ENCODE data around the gene HSPE1.
"Not testable (repeated sequence)": the region's sequence is repeated elsewhere in the genome, so short reads cannot be mapped to it uniquely, and the experiment has no call there.

The HSPE1 gene

DNA sequence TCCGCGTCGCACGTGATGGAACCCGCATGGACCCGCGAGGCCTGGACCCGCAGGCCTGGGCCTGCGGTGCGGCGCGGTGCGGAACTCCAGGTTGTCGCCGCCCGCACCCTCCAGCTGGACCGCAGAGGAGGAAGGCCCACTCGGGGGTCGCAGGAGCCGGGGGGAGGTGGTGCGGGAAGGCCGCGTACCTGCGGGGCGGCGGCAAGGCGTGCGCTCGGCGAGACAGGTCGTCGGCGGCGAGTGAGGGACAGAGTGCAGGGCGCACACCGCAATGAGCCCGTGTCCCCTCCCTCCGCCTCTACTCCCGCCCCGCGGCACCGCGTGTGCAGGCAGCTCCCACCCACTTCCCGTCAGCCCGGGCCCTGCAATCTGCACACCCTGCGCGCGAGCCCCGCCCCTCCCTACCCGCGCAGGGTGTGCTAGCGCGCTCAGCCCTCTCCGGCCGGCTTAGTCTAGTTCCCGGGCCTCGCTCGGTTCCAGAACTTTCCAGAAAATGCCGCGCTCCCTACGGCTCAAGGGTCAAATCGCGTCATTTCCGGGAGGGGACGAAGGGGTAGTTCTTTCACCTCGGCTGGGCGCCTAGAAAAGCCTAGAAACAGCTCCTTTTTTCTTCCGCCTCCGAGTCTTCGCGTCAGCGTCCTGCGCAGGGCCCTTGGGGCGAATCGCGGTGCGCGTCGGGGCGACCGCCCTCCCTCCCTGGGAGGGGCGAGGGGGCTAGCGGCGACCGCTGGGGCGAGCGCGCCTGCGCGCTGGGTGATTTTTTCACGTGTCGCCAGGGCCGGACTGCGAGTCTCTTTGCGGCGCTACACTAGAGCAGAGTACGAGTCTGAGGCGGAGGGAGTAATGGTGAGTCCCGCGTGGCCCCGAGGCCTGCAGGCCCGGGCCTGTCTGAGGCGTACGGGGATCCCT lies at the start of gene HSPE1, which contains the start of gene HSPD1:
TSS of gene HSPE1 (plus strand) at position 786 of the 909 bp plus-strand sequence. CDS start at position 844, 58 bp downstream.
TSS of gene HSPD1 (minus strand) at position 247 of the 909 bp plus-strand sequence. CDS start 992 bp downstream, outside the sequence.
- peak; percentile 96 for DNase-seq

GRCh38 chr2:197450465-197450864 lies 49.7 kb upstream of the HSPE1 start:
- DNase-seq = no peak

DNA sequence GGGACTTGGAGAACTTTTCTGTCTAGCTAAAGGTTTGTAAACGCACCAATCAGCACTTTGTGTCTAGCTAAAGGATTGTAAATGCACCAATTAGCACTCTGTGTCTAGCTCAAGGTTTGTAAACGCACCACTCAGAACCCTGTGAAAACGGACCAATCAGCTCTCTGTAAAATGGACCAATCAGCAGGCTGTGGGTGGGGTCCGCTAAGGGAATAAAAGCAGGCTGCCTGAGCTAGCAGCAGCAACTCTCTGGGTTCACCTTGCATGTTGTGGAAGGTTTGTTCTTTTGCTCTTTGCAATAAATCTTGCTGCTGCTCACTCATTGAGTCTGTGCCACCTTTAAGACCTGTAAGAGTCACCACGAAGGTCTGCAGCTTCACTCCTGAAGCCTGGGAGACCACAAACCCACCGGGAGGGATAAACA lies 49.2 kb upstream of the HSPE1 start:
- DNase-seq = not testable (repeated sequence)

GRCh38 chr2:197452754-197453122 lies 47.4 kb upstream of the HSPE1 start:
- DNase-seq = no peak

- peak; percentile 99 for DNase-seq
Measured at GRCh38 chr2:197453123-197453913, 46.9 kb upstream of the HSPE1 start, which contains the start of gene COQ10B. Gene COQ10B, plus strand, starts transcription at chr2:197453552. Its CDS starts 9 bp downstream, at chr2:197453561.

DNA sequence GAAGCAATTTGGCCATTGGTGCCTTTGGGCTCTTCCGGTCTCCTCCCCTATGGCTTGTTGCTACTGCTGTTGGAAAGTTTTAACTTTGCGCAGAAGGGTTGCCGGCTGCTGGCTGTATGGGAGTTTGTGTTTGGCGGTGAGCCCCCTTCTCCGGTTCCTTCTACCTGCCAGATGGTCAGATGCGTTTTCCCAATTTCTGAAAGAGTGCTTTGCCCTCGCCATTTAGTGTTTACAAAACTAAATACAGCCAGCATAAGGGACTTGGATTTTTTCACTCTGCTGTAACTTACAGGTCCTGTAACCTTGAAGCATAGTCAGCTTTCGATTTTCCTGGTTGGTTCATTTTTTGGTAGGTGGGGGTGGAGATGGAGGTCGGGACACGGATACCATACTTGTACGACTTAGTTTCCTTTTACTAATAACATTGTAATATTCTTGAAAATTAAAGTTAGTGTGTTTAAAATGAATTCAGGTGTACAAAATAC lies 46.2 kb upstream of the HSPE1 start:
- DNase-seq = peak; percentile 88

DNA sequence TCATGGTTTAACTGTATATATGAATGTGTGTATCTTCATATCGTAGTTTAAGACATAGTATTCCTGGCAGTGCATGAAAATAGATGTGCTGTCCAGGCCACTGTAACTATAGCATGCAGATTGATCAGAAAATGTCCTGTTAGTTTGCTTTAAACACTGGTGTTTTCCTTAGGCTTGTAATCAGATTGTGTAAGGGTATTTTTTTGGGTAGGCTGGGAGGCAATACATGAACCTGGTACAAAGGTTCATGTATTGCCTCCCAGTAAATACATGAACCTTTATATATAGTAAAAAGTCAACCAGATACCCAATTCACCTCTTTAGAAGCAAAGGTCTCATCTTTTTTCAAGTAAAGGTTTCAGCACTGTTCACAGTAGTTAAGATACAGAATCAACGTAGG lies 45.3 kb upstream of the HSPE1 start:
- DNase-seq = no peak

- DNase-seq = no peak
Measured at GRCh38 chr2:197455428-197455827, 44.8 kb upstream of the HSPE1 start.

- DNase-seq = no peak
Measured at GRCh38 chr2:197460649-197461048, 39.5 kb upstream of the HSPE1 start.

DNA sequence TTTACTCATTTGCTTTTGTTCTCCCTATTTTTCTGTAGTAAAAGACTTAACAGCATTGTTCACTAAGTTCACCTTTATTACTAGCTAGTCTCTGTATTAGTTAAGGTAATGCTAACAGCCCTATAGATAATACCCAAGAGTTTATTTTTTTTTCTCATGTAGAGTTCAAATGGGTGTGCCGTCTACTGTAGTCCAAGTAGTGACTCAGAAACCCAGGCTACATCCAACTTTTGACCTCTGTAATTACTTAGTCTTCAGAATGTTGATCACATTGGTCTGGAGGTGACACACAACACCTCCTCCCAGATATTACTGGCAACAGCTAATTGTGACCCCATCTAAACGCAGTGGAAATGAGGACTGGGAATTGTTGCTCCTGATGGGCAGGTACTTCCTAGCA lies 39.1 kb upstream of the HSPE1 start:
- DNase-seq = no peak

DNA sequence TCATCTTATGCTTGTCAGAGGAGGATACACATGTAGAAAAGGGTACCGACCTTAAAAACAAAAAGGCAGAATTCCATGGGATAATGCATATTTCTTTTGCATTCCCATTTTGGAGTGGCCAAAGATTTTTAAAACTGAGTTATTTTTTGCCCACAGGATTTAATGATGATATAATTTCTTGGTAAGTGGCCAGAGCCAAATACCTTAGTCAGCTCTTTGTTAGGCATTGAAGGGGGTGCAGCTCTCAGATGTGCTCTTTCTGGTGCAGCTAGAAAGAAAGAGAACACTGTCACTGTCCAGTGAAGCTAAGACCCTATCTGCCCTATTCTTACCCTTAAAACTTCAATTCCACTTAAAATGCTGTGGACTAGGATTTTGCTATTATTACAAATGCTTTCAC lies 36.0 kb upstream of the HSPE1 start:
- DNase-seq = no peak

GRCh38 chr2:197472166-197472565 lies 28.0 kb upstream of the HSPE1 start:
- no peak for DNase-seq

- DNase-seq = no peak
Measured at GRCh38 chr2:197477797-197478196, 22.4 kb upstream of the HSPE1 start.

DNA sequence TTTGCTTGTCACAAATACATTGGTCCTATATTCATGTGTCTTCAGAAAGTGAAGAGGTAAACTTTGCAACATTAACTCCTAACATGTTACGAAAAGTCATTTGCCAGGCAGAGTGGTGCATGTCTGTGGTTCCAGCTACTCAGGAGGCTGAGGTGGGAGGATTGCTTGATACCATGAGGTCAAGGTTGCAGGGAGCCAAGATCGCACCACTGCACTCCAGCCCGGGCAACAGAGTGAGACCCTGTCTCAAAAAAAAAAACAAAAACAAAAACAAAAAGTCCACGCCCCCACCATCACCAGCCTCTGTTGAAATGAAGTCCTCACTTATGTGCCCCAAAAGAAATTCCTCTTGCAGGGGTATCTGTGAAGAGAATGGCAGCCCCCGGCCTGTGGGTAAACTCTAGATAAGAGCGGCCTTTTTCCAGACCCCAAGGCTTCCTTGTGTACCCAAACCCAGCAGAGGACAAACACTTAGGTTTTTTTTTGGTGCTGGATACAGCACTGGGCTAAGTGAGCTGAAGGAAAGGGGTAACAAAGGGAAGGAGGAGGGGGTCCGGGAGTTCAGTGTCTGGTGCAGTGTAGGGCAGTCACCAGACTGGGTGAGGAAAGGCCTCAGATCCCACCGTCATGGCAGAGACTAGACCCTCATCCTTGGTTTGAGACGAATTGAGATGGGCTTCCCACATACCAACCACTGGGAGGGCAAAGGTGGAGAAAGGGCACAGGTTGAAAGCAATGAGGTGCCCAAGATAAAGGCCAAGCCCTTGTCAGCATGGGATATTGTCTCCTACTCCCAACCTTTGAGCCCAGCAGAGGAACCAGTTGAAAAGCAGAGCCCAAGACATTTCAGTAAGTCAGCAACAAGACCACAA lies 19.8 kb upstream of the HSPE1 start:
- no peak for DNase-seq

- DNase-seq = not testable (repeated sequence)
Measured at GRCh38 chr2:197484248-197484647, 15.9 kb upstream of the HSPE1 start.

GRCh38 chr2:197486175-197486574 lies 14.0 kb upstream of the HSPE1 start:
- DNase-seq = no peak

GRCh38 chr2:197487385-197487784 lies 12.8 kb upstream of the HSPE1 start:
- no peak for DNase-seq

DNA sequence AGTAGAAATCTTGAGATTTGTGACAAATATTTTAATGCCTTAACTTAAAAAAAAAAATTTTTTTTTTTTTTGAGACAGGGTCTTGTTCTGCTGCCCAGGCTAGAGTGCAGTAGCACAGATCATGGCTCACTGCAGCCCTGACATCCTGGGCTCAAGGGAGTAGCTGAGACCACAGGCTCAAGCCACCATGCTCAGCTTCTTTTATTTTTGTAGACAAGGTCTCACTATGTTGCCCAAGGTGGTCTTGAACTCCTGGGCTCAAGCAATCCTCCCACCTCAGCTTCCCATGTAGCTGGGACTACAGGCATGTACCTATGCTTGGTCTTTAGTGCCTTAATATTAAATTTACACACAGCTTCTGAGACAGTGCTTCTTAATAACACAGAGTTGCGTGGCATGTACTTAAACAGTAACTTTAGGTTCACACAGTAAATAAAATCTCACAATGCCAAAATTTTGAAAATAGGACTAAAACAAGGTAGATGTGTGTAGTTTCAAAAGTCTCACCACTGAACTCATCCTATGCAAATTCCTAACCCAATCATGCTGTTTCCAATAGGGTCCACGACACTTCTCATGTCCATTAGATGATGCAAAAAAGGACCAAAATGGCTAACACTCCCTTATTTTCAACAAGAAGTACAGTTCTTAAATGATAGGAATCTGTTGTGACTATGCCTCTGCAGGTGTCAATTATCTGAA lies 4.6 kb upstream of the HSPE1 start:
- no peak for DNase-seq

DNA sequence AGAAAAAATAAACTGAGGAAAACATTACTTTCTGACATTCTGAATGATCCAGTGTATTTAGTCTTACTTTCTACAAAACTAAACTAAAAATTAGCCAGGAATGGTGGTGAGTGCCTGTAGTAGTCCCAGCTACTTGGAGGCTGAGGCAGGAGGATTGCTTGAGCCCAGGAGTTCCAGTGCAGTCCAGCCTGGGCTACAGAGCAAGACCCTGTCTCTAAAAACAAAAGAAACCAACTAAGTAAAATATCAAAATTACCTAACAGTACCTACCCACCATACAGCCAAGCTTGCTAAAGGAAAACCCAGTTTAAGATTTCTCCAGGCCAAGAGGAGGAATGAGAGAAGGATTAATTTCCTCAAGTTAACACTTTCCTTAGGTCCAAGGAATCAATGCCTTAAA lies 3.5 kb upstream of the HSPE1 start:
- no peak for DNase-seq

- no peak for DNase-seq
Measured at GRCh38 chr2:197497326-197497725, 2.9 kb upstream of the HSPE1 start.

- DNase-seq = no peak
Measured at GRCh38 chr2:197498235-197498936, 1.8 kb upstream of the HSPE1 start.
